Activated CD4-positive, alpha-beta T cell treated with anti-CD3 and anti-CD28 coated beads, Interleukin-2, amount 10 ng/mL, durations not matched to agents 7 days and 5 days (primary cell): ENCODE results near the gene XNDC1N. TPM values are rescaled to one million over a fixed set of nuclear protein-coding genes. Genes with fewer than 3 reads are reported as not detected.

Experiments used
- CTCF ChIA-PET: fragments of 350-600 bp; sonication (Branson Sonifier 250); formaldehyde crosslinking; loops from one replicate; lab custom pipeline; 2021; ENCODE audit warnings: antibody characterized with exemption; lab: Charles Lee
- POLR2A ChIA-PET: fragments of 350-600 bp; sonication (Branson Sonifier 250); formaldehyde crosslinking; loops from one replicate; lab custom pipeline; 2021; ENCODE audit warnings: antibody characterized with exemption; lab: Charles Lee
- DNase-seq: peaks from one replicate; pipeline ENCODE4 v3.0.0-alpha.2; 2020
- H3K27ac Mint-ChIP-seq: one replicate; pipeline ENCODE4 v1.8.0; 2021; ENCODE audit warnings: mild to moderate bottlenecking, moderate library complexity, mixed read lengths
- H3K27me3 Mint-ChIP-seq: one replicate; pipeline ENCODE4 v1.8.0; 2021; ENCODE audit warnings: mixed read lengths
- H3K36me3 Mint-ChIP-seq: one replicate; pipeline ENCODE4 v1.8.0; 2021; ENCODE audit warnings: low read depth, mixed read lengths
- H3K4me1 Mint-ChIP-seq: one replicate; pipeline ENCODE4 v1.8.0; 2021; ENCODE audit warnings: mixed read lengths
- H3K4me3 Mint-ChIP-seq: one replicate; pipeline ENCODE4 v1.8.0; 2021; ENCODE audit warnings: mild to moderate bottlenecking, moderate library complexity, mixed read lengths
- H3K9me3 Mint-ChIP-seq: one replicate; pipeline ENCODE4 v1.8.0; 2021; ENCODE audit warnings: mixed read lengths
- total RNA-seq, 2 experiments: library from RNA; stranded (reverse); gene quantifications; one replicate each; pipeline ENCODE4 v1.2.3, GENCODE V29; 2021

XNDC1N gene
- total RNA-seq, 2 experiments from 2014 or later = 15.5 to 18.7 TPM

DNA sequence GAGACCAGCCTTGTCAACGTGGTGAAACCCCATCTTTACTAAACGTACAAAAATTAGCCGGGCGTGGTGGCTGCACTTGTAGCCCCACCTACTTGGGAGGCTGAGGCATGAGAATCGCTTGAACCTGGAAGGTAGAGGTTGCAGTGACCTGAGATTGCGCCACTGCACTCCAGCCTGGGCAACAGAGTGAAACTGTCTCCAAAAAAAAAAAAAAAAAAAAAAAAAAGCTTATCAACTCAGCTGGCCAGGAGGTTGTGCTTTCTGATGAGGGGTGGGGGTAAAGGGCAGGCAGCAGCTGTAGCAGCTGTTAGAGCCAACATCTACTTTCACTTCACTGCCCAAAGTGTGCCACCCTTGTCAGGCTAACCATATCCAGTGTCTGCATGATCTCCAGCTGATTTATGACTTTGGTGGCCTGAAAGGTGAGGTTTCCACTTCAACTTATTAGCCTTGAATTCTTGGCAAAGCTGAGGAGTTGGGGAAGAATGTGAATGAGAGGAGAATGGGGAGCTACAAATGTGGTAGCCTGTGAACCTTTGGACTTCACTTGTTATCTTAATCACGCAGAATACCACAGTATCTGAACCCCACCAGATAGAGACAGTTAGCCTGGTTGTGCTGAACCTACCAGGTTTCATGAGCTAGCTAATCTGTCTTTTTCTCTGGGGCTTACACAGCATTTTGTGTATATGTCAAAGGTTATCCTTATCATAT is 20.1 kb upstream of the XNDC1N start:
- no peak for DNase-seq
- H3K4me3 Mint-ChIP-seq = no peak overlapping the region
- H3K9me3 Mint-ChIP-seq = no peaks in the 10 kb centered on the region
- CTCF ChIA-PET = no interaction called here
- POLR2A ChIA-PET = no interaction called here
- H3K27me3 Mint-ChIP-seq = no peaks in the 10 kb centered on the region
- peaks cover 6% of the 10 kb centered on the region for H3K4me1 Mint-ChIP-seq
- H3K27ac Mint-ChIP-seq = no peak overlapping the region
- peaks cover 4% of the 10 kb centered on the region for H3K36me3 Mint-ChIP-seq

GRCh38 chr11:71947498-71947897 is 19.1 kb upstream of the XNDC1N start:
- Mint-ChIP-seq H3K36me3 (peaks cover 4% of the 10 kb centered on the region), H3K27me3 (no peaks in the 10 kb centered on the region), H3K9me3 (no peaks in the 10 kb centered on the region), H3K27ac (no peak overlapping the region), H3K4me1 (peaks cover 6% of the 10 kb centered on the region), H3K4me3 (no peak overlapping the region)
- no peak for DNase-seq
- CTCF ChIA-PET = interaction anchor here (1.3 kb wide), 1 partner anchor 25 kb away, joined by 3 read pairs; no protein-coding TSS in a partner anchor
- POLR2A ChIA-PET = no interaction called here

DNA sequence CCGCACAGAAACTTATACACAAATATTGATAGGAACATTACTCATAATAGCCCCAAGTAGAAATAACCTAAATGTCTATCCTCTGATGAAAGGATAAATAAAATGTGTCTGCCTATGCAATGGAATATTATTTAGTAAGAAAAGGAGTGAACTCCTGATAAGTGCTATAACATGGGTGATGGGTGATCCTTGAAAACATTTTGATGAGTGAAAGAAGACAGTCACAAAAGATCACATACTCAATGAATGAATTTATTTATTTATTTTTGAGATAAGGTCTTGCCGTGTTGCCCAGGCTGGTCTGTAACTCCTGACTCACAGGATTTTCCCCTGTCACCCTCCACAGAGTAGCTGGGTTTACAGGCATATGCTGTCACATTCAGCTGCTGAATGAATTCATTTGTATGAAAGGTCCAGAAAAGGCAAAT is 17.8 kb upstream of the XNDC1N start:
- Mint-ChIP-seq H3K27ac (no peak overlapping the region), H3K36me3 (peaks cover 4% of the 10 kb centered on the region), H3K4me3 (no peak overlapping the region), H3K9me3 (no peaks in the 10 kb centered on the region), H3K27me3 (no peaks in the 10 kb centered on the region), H3K4me1 (peaks cover 6% of the 10 kb centered on the region)
- DNase-seq = no peak
- ChIA-PET CTCF (interaction anchor here (1.3 kb wide), 1 partner anchor 26 kb away, joined by 3 read pairs; no protein-coding TSS in a partner anchor), POLR2A (no interaction called here)

DNA sequence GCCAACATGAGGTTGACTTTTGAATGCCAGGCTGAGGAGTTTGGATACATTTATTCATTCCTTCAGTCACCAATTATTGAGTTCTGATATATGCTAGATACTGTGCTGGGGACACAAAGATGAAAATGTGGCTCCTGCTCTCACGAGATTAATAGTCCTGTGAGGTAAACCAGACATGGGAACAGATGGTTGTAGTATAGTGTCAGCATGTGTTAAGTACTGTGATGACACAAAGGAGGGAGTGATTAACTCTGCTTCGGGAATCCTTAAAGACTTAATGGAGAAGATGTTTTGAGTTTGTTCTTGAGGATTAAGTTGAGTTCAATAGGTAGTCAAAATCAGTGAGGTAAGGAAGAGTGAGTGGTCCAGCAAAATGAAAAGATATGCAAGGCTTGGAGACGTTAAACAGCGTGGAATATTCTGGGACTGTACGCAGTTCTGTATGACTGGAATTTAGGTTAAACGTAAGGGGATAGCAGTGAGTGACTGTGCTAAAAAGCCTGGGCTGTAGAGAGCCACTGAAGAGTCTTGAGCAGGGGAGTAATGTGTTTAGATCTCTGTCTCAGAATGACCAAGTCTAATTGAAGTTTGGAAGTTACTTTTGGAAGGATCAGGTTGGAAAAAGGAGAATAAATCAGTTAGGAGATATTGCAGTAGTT is 12.3 kb upstream of the XNDC1N start:
- Mint-ChIP-seq H3K4me1 (no peaks in the 10 kb centered on the region), H3K27me3 (no peaks in the 10 kb centered on the region), H3K9me3 (no peaks in the 10 kb centered on the region), H3K27ac (no peak overlapping the region), H3K36me3 (peaks cover 4% of the 10 kb centered on the region), H3K4me3 (no peak overlapping the region)
- ChIA-PET POLR2A (no interaction called here), CTCF (no interaction called here)
- DNase-seq = no peak

- ChIA-PET POLR2A (no interaction called here), CTCF (interaction anchor here (0.6 to 1.6 kb wide), 2 partner anchors 9 to 57 kb away, joined by 4 read pairs; partner anchors contain the start of genes RNF121 and XNDC1N)
These were observed 9.4 kb upstream of the XNDC1N start for GRCh38 chr11:71937826-71938225.

DNA sequence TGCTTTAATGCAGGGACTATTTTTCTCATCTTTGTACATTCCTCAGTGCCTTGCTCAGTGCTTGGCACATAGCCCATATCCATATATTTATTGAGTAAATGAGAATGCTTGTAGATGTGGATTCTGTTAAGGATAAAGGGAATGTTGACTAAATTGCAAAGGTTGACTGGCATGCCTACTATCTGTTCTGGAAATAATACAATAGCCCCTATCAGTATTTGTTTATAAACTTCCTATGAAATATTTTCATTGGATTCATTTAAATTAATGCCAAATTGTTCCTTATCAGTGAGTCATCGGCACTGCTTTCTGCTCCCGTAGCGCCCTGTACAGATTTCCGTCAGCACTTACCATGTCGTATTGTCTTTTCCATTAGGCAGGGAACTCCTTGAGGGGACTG is 8.4 kb upstream of the XNDC1N start:
- ChIA-PET POLR2A (no interaction called here), CTCF (no interaction called here)
- Mint-ChIP-seq H3K4me3 (no peak overlapping the region), H3K27ac (no peak overlapping the region), H3K4me1 (peaks cover 13% of the 10 kb centered on the region), H3K9me3 (no peaks in the 10 kb centered on the region), H3K36me3 (peaks cover 5% of the 10 kb centered on the region), H3K27me3 (no peaks in the 10 kb centered on the region)
- no peak for DNase-seq

More at GRCh38 chr11:71937826-71938225, 9.4 kb upstream of the XNDC1N start:
- H3K36me3 Mint-ChIP-seq = peaks cover 5% of the 10 kb centered on the region
- no peaks in the 10 kb centered on the region for H3K27me3 Mint-ChIP-seq
- peaks cover 11% of the 10 kb centered on the region for H3K4me1 Mint-ChIP-seq
- no peaks in the 10 kb centered on the region for H3K9me3 Mint-ChIP-seq
- H3K4me3 Mint-ChIP-seq = no peak overlapping the region
- no peak overlapping the region for H3K27ac Mint-ChIP-seq
- no peak for DNase-seq

DNA sequence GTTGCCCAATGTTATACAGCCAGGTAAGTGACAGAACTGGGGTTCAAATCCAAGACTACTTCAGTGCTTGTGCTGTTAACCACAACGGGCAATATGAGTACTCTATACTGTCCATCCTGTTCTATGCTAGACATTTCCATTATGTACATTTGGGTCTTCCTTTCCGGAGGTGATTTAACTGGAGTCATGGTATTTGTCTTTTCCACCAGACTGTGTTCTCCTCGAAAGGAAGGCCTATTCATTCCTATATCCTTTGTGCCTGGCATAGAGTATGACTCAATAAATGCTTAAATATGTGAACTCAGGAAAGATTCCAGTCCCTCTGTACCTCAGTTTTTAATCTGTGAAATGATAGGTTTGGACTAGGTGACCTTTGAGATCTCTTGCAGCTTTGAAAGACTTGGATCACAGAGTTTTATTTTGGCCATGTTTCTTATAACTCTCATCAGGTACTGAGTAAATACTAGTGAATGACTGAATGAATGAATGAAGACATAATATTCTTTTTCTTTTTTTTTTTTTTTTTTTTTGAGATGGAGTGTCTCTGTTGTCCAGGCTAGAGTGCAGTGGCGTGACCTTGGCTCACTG is 7.0 kb upstream of the XNDC1N start:
- no peaks in the 10 kb centered on the region for H3K9me3 Mint-ChIP-seq
- no peak for DNase-seq
- ChIA-PET POLR2A (no interaction called here), CTCF (interaction anchor here (0.6 kb wide), 1 partner anchor 82 kb away, joined by 7 read pairs; no protein-coding TSS in a partner anchor)
- no peak overlapping the region for H3K27ac Mint-ChIP-seq
- H3K4me3 Mint-ChIP-seq = no peak overlapping the region
- H3K27me3 Mint-ChIP-seq = no peaks in the 10 kb centered on the region
- peaks cover 7% of the 10 kb centered on the region for H3K36me3 Mint-ChIP-seq
- peaks cover 25% of the 10 kb centered on the region for H3K4me1 Mint-ChIP-seq

DNA sequence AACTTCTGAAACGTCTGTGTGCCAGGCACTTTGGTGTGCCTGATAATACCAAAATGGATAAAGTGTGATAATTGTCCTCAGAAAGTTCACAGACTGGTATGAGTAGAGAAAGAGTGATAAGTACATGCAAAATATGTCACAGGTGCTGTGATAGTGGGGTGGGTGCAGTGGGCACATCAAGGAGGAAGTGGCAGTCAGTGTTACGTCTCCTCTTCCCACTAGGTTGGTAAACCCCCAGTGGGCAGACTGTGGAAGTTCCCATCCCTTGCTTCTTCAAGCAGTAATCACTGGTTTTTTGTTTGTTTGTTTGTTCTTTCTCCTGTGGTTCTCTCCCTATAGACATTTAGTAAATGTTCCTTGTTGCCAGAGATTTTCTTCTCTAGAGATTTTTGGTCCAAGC is 5.8 kb upstream of the XNDC1N start:
- no peak for DNase-seq
- ChIA-PET CTCF (no interaction called here), POLR2A (no interaction called here)
- Mint-ChIP-seq H3K36me3 (peaks cover 7% of the 10 kb centered on the region), H3K4me1 (peaks cover 37% of the 10 kb centered on the region), H3K9me3 (no peaks in the 10 kb centered on the region), H3K4me3 (no peak overlapping the region), H3K27ac (no peak overlapping the region), H3K27me3 (no peaks in the 10 kb centered on the region)

- Mint-ChIP-seq H3K27ac (no peak overlapping the region), H3K4me3 (no peak overlapping the region), H3K9me3 (no peaks in the 10 kb centered on the region), H3K4me1 (peaks cover 41% of the 10 kb centered on the region), H3K27me3 (no peaks in the 10 kb centered on the region), H3K36me3 (peaks cover 8% of the 10 kb centered on the region)
- POLR2A ChIA-PET = no interaction called here
- CTCF ChIA-PET = interaction anchor here (1.1 kb wide), 1 partner anchor 211 kb away, joined by 3 read pairs; no protein-coding TSS in a partner anchor
- no peak for DNase-seq
These were observed 4.9 kb upstream of the XNDC1N start for GRCh38 chr11:71933141-71933933.

DNA sequence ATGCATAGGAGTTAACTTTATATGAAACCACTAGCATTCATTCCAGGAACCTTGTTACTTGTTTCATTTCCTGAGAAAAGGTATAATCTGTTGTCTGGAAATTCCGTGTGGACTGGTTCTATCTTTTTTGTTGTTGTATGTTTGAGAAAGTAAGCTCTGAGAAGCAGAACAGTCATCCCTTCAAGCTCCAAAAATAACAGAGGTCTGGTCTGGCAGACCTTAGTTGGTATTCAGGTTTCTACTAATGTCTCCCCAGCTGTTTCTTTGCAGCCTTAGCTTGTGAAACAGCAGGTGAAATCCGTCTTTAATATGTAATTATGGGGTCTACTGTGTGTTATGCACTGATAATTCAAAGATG is 2.8 kb upstream of the XNDC1N start:
- Mint-ChIP-seq H3K27me3 (no peaks in the 10 kb centered on the region), H3K4me1 (peaks cover 52% of the 10 kb centered on the region), H3K4me3 (peak overlapping the region; percentile 16), H3K9me3 (no peaks in the 10 kb centered on the region), H3K27ac (no peak overlapping the region), H3K36me3 (peaks cover 9% of the 10 kb centered on the region)
- POLR2A ChIA-PET = no interaction called here
- CTCF ChIA-PET = no interaction called here
- no peak for DNase-seq

GRCh38 chr11:71930556-71931244 is 2.3 kb upstream of the XNDC1N start:
- H3K4me3 Mint-ChIP-seq = peak overlapping the region; percentile 97
- no peak overlapping the region for H3K27ac Mint-ChIP-seq
- H3K27me3 Mint-ChIP-seq = no peaks in the 10 kb centered on the region
- POLR2A ChIA-PET = no interaction called here
- H3K9me3 Mint-ChIP-seq = no peaks in the 10 kb centered on the region
- H3K4me1 Mint-ChIP-seq = peaks cover 53% of the 10 kb centered on the region
- CTCF ChIA-PET = interaction anchor here (1.0 kb wide), 1 partner anchor 339 kb away, joined by 3 read pairs; no protein-coding TSS in a partner anchor
- no peak for DNase-seq
- H3K36me3 Mint-ChIP-seq = peaks cover 9% of the 10 kb centered on the region

DNA sequence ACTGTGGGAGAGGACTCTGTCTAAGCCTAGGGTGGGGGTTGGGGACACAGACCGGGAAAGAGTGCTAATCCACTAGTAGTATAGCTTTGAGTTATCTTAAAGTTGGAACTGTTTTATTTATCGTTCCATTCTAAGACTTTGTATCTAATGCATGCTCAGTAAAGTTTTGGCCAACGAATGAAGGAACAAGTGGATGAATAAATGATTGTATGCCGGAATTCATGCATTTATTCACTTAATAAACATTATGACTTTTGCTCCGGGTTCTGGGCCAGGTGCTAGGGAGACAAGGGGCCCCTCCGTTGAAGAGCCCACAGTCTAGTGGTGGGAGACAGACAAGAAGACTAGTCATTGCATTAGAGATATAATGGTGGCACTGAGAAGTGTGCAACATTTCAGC is 1.1 kb upstream of the XNDC1N start:
- peak overlapping the region; percentile 99 for H3K27ac Mint-ChIP-seq
- H3K36me3 Mint-ChIP-seq = peaks cover 18% of the 10 kb centered on the region
- H3K27me3 Mint-ChIP-seq = no peaks in the 10 kb centered on the region
- no peaks in the 10 kb centered on the region for H3K9me3 Mint-ChIP-seq
- DNase-seq = no peak
- H3K4me3 Mint-ChIP-seq = peak overlapping the region; percentile 97
- H3K4me1 Mint-ChIP-seq = peaks cover 54% of the 10 kb centered on the region
- CTCF ChIA-PET = interaction anchor here (1.0 to 2.1 kb wide), 5 partner anchors 9 to 340 kb away, joined by 3 to 6 read pairs (median 4); no protein-coding TSS in a partner anchor
- POLR2A ChIA-PET = no interaction called here
